ENCODE data around the gene ARMC2.

GRCh38 chr6:108831104-108831503 is 17.1 kb upstream of the ARMC2 start:
- TF ChIP-seq POLR2AphosphoS5 (IDR thresholded peaks at IDR 0.05; ENCODE audit: insufficient read depth, low read depth, low read length), result no peak
- TF ChIP-seq, protein P1, sequence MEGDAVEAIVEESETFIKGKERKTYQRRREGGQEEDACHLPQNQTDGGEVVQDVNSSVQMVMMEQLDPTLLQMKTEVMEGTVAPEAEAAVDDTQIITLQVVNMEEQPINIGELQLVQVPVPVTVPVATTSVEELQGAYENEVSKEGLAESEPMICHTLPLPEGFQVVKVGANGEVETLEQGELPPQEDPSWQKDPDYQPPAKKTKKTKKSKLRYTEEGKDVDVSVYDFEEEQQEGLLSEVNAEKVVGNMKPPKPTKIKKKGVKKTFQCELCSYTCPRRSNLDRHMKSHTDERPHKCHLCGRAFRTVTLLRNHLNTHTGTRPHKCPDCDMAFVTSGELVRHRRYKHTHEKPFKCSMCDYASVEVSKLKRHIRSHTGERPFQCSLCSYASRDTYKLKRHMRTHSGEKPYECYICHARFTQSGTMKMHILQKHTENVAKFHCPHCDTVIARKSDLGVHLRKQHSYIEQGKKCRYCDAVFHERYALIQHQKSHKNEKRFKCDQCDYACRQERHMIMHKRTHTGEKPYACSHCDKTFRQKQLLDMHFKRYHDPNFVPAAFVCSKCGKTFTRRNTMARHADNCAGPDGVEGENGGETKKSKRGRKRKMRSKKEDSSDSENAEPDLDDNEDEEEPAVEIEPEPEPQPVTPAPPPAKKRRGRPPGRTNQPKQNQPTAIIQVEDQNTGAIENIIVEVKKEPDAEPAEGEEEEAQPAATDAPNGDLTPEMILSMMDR (IDR thresholded peaks at IDR 0.05; ENCODE audit: extremely low read depth in 1 of 2, insufficient read depth in 1 of 2, low read depth in 1 of 2, low read length in 2 of 2), result no peak
- TF ChIP-seq, protein P2, sequence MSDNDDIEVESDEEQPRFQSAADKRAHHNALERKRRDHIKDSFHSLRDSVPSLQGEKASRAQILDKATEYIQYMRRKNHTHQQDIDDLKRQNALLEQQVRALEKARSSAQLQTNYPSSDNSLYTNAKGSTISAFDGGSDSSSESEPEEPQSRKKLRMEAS (IDR thresholded peaks at IDR 0.05; ENCODE audit: insufficient read depth, insufficient read length), result no peak
- TF ChIP-seq EZH2 (IDR thresholded peaks at IDR 0.05; ENCODE audit: borderline replicate concordance, low read depth, low read length, severe bottlenecking), result no peak
- TF ChIP-seq FOS (IDR thresholded peaks at IDR 0.05; ENCODE audit: borderline replicate concordance, insufficient read depth, low read length), result no peak
